Upper lobe of left lung (tissue), 6 donors: Measurements from ENCODE around the gene DNAJC19. TPM values are rescaled to one million over a fixed set of nuclear protein-coding genes. Genes with fewer than 3 reads are reported as not detected.
"Not testable (repeated sequence)": the region's sequence is repeated elsewhere in the genome, so short reads cannot be mapped to it uniquely, and the experiment has no call there.

Experiments used
- ATAC-seq, 2 donors: fragments of 200-7000 bp; cut with Tn5 transposase; one replicate each; pipeline ENCODE4 v1.9.1; 2022; ENCODE audit warnings: mild to moderate bottlenecking in 2 of 2, moderate library complexity in 2 of 2; ENCODE audit not compliant: low FRiP score in 2 of 2
- DNase-seq, 2 donors: peaks; one replicate each; pipeline ENCODE4 v3.0.0-alpha.2; 2019 to 2020
- H3K27ac ChIP-seq, 4 donors: fragments of 200-600 bp; sonication (generic); one replicate each; pipeline ENCODE4 v1.5.1; 2016 to 2019
- H3K27me3 ChIP-seq, 4 donors: fragments of 200-600 bp; sonication (generic); one replicate each; pipeline ENCODE4 v1.5.1; 2017 to 2019
- H3K36me3 ChIP-seq, 4 donors: fragments of 200-600 bp; sonication (generic); one replicate each; pipeline ENCODE4 v1.5.1; 2016 to 2019
- H3K4me1 ChIP-seq, 4 donors: fragments of 200-600 bp; sonication (generic); one replicate each; pipeline ENCODE4 v1.5.1; 2018 to 2019
- H3K4me3 ChIP-seq, 4 donors: fragments of 200-600 bp; sonication (generic); one replicate each; pipeline ENCODE4 v1.5.1; 2017 to 2019; ENCODE audit warnings: mild to moderate bottlenecking in 2 of 4, moderate library complexity in 1 of 4
- H3K9me3 ChIP-seq, 4 donors: fragments of 200-600 bp; sonication (generic); one replicate each; pipeline ENCODE4 v1.5.1; 2018 to 2019
- EP300 ChIP-seq, 4 donors: sonication (generic); formaldehyde crosslinking; IDR thresholded peaks; one replicate each; pipeline ENCODE4 v1.5.1; 2017; ENCODE audit warnings: antibody characterized with exemption in 4 of 4, control low read depth in 2 of 4
- POLR2A ChIP-seq, 4 donors: fragments of 450-650 bp; IDR thresholded peaks; one replicate each; pipeline ENCODE4 v1.5.1; 2016 to 2017; ENCODE audit warnings: antibody characterized with exemption in 4 of 4, mild to moderate bottlenecking in 2 of 4
- POLR2AphosphoS5 ChIP-seq, 2 donors: sonication (generic); formaldehyde crosslinking; IDR thresholded peaks; one replicate each; pipeline ENCODE4 v1.5.1; 2017; ENCODE audit warnings: antibody characterized with exemption in 2 of 2
- WGBS, 2 donors: methylation state at CpG; one replicate each; pipeline ENCODE4 v1.1.5; 2017 to 2018; 5-methylcytosine and 5-hydroxymethylcytosine counted together
- total RNA-seq, 6 donors: library from RNA; depleted of rRNA in 4 of 6; stranded (reverse); fragments of >200 nt in 4 of 6; gene quantifications; one replicate each; pipeline versions ENCODE4 v1.1.0 to v1.2.1, GENCODE V29; 2016 to 2021
- TF ChIP-seq, protein P1 (sequence below), 6 experiments: fragments of 450-650 bp in 4 of 6; fragments of 200-600 bp in 2 of 6; sonication (generic) in 2 of 6; IDR thresholded peaks; one replicate each; pipeline ENCODE4 v1.5.1; 2016 to 2019; ENCODE audit warnings: antibody characterized with exemption in 6 of 6
- donor health status: DM: no; HTN: no; CAD: no; lungs with moderate emphysema.
- donor health status: DM: no; HTN: yes; CAD: no; lungs with severe emphysema.

DNAJC19 gene
- total RNA-seq, 6 donors from 2014 or later, result 8.0 to 43.5 (median 36.0) TPM

DNA sequence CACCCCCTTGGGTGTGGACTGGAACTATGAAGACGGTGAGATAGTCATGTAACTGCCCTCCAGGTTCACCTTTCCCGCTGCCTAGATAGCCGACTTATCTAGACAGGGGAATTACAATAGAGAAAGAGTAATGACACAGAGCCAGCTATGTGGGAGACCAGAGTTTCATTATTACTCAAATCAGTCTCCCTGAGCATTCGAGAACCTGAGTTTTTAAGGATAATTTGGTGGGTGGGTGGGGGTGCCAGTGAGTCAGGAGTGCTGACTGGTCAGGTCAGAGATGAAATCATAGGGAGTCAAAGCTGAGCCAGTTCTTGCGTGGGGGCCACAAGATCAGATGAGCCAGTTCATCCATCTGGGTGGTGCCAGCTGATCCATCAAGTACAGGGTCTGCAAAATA lies 19.7 kb upstream of the DNAJC19 start:
- TF ChIP-seq, protein P1, sequence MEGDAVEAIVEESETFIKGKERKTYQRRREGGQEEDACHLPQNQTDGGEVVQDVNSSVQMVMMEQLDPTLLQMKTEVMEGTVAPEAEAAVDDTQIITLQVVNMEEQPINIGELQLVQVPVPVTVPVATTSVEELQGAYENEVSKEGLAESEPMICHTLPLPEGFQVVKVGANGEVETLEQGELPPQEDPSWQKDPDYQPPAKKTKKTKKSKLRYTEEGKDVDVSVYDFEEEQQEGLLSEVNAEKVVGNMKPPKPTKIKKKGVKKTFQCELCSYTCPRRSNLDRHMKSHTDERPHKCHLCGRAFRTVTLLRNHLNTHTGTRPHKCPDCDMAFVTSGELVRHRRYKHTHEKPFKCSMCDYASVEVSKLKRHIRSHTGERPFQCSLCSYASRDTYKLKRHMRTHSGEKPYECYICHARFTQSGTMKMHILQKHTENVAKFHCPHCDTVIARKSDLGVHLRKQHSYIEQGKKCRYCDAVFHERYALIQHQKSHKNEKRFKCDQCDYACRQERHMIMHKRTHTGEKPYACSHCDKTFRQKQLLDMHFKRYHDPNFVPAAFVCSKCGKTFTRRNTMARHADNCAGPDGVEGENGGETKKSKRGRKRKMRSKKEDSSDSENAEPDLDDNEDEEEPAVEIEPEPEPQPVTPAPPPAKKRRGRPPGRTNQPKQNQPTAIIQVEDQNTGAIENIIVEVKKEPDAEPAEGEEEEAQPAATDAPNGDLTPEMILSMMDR (IDR thresholded peaks at IDR 0.05), result no peak
- no peak for TF ChIP-seq POLR2A (IDR thresholded peaks at IDR 0.05)
- no peak for TF ChIP-seq POLR2AphosphoS5 (IDR thresholded peaks at IDR 0.05)
- TF ChIP-seq EP300 (IDR thresholded peaks at IDR 0.05), result no peak
- Histone ChIP-seq H3K9me3 (no peaks in the 10 kb centered on the region), H3K27ac (no peak overlapping the region), H3K4me1 (no peaks in the 10 kb centered on the region), H3K36me3 (no peaks in the 10 kb centered on the region), H3K4me3 (no peak overlapping the region), H3K27me3 (no peaks in the 10 kb centered on the region)
- ATAC-seq (no peak), DNase-seq (no peak)
- WGBS, 2 donors, result 70 to 77% methylated on average over 5 of the region's 5 CpGs

DNA sequence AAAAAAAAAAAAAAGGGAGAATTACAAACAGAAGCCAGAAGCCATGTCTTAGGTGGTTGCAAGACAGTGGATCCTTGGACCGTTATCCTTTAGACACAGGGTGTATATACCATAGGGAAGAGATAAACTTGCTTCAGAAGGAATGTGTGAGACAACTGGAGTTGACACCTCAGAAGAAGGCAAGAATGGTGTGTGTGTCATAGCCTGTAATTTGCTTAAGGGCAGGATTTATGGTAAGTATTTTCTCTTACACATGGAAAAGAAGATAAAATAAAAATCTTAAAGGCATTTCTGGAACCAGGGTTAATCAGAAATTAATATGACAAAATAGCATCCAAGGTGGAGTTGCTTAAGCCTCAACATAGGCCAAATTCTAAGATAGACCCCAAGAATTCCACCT lies 19.3 kb upstream of the DNAJC19 start:
- 65 to 69% methylated on average over 1 of the region's 1 CpG for whole genome bisulfite sequencing, 2 donors
- DNase-seq, result no peak
- Histone ChIP-seq H3K4me1 (no peaks in the 10 kb centered on the region), H3K36me3 (no peaks in the 10 kb centered on the region), H3K4me3 (no peak overlapping the region), H3K27ac (no peak overlapping the region), H3K27me3 (no peaks in the 10 kb centered on the region), H3K9me3 (no peaks in the 10 kb centered on the region)
- TF ChIP-seq EP300 (IDR thresholded peaks at IDR 0.05), result no peak
- no peak for ATAC-seq

DNA sequence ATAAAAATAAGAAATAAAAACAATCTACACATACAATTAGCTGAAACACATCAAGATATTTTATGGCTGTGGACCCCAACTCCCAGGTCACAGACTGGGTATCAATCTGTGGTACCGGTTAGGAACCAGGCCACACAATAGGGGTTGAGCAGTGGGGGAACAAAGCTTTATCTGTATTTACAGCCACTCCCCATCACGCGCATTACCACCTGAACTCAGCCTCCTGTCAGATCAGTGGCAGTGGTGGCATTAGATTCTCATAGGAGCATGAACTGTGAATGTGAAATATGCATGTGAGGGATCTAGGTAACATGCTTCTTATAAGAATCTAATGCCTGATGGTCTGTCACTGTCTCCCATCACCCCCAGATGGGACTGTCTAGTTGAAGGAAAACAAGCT lies 17.7 kb upstream of the DNAJC19 start:
- H3K36me3 ChIP-seq, result no peaks in the 10 kb centered on the region
- ATAC-seq (no peak), DNase-seq (no peak)
- peaks cover 0 to 3% (median 0%) of the 10 kb centered on the region in 4 donors for H3K9me3 ChIP-seq
- H3K4me1 ChIP-seq, result no peaks in the 10 kb centered on the region
- H3K27ac ChIP-seq, result no peak overlapping the region
- 90 to 95% methylated on average over 3 of the region's 3 CpGs for WGBS, 2 donors
- TF ChIP-seq, protein P1 (IDR thresholded peaks at IDR 0.05), result no peak
- no peak for TF ChIP-seq POLR2A (IDR thresholded peaks at IDR 0.05)
- no peaks in the 10 kb centered on the region for H3K27me3 ChIP-seq
- no peak overlapping the region for H3K4me3 ChIP-seq

DNA sequence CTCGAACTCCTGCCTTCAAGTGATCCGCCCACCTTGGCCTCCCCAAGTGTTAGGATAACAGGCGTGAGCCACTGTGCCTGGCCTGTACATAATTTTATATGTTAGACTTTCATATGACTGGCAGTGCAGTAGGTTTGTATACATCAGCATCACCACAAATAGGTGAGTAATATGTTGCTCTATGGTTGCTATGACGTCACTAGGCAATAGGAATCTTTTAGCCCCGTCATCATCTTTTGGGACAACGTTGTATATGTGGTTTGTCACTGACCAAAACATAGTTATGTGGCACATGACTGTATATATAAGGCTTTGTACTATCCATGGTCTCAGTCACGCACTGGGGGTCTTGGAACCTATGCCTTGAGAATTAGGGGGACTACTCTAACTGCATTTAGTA lies 17.0 kb upstream of the DNAJC19 start:
- Histone ChIP-seq H3K9me3 (peaks cover 0 to 5% (median 1%) of the 10 kb centered on the region in 4 donors), H3K4me1 (no peaks in the 10 kb centered on the region), H3K27ac (no peak overlapping the region), H3K4me3 (no peak overlapping the region), H3K27me3 (no peaks in the 10 kb centered on the region), H3K36me3 (no peaks in the 10 kb centered on the region)
- 76 to 89% methylated on average over 7 of the region's 7 CpGs for WGBS, 2 donors
- ATAC-seq (no peak), DNase-seq (no peak)
- TF ChIP-seq EP300 (IDR thresholded peaks at IDR 0.05), result no peak
- TF ChIP-seq, protein P1 (IDR thresholded peaks at IDR 0.05), result no peak
- no peak for TF ChIP-seq POLR2A (IDR thresholded peaks at IDR 0.05)
- TF ChIP-seq POLR2AphosphoS5 (IDR thresholded peaks at IDR 0.05), result no peak

DNA sequence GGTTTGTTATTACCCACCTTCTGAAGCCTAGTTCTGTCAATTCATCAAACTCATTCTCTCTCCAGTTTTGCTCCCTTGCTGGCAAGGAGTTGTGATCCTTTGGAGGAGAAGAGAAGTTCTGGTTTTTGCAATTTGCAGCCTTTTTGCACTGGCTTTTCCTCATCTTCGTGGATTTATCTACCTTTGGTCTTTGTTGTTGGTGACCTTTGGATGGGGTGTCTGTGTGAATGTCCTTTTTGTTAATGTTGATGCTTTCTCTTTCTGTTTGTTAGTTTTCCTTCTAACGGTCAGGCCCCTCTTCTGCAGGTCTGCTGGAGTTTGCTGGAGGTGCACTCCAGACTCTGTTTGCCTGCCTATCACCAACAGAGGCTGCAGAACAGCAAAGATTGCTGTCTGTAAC lies 13.9 kb upstream of the DNAJC19 start:
- not testable (repeated sequence) for H3K4me1 ChIP-seq, H3K27ac ChIP-seq, DNase-seq, ATAC-seq, H3K4me3 ChIP-seq, H3K27me3 ChIP-seq, H3K36me3 ChIP-seq
- WGBS, 2 donors, result 61 to 64% methylated on average over 2 of the region's 2 CpGs
- peaks cover 3 to 10% (median 5%) of the 10 kb centered on the region in 4 donors for H3K9me3 ChIP-seq

DNA sequence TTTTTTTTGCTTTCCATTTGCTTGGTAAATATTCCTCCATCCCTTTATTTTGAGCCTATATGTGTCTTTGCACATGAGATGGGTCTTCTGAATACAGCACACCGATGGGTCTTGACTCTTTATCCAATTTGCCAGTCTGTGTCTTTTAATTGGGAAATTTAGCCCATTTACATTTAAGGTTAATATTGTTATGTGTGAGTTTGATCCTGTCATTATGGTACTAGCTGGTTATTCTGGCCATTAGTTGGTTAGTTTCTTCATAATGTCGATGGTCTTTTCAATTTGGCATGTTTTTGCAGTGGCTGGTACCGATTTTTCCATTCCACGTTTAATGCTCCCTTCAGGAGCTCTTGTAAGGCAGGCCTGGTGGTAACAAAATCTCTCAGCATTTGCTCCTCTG lies 12.8 kb upstream of the DNAJC19 start:
- H3K4me1 ChIP-seq, H3K4me3 ChIP-seq, DNase-seq, ATAC-seq, H3K36me3 ChIP-seq, H3K27ac ChIP-seq, H3K27me3 ChIP-seq: not testable (repeated sequence)
- peaks cover 3 to 10% (median 5%) of the 10 kb centered on the region in 4 donors for H3K9me3 ChIP-seq
- 85 to 89% methylated on average over 4 of the region's 4 CpGs for WGBS, 2 donors
